Measurements from ENCODE around the gene FAT3. TPM values are rescaled to one million over a fixed set of nuclear protein-coding genes. Genes with fewer than 3 reads are reported as not detected.

FAT3 gene
- total and polyA plus RNA-seq, 2 of the 4 experiments (the other 2 are of a cell fraction), result 0.53 to 2.9 TPM

DNA sequence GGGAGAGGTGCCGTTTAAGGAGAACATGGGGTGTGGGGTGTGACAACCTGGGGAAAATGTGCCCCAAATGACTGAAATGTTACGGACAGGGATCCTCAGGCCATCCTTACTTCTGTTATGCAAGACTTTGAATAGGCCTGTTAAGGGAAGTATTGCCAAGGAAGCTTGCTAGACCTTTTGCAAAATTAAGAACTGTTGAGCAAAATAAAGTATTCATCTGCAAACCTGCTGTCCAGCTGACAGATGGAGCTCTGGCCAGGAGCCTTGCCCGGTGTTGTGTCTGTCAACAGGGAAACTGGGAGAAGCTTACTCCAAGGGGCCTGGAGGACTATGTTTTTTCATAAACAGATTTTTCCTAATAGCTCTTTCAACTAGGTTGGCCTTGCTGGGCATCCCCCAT, 48.0 kb downstream of the FAT3 start:
- dilution Hi-C loops (cut with HindIII; ENCODE audit: low sequenced_read_pairs, unreplicated experiment), result no loop called here
- Histone ChIP-seq H2BK5ac (ENCODE audit: low read depth, low read length, poor library complexity, severe bottlenecking) (no peak overlapping the region), H2AK5ac (ENCODE audit: low read depth, low read length) (no peak overlapping the region), H3K4me2 (ENCODE audit: low read depth, low read length) (no peak overlapping the region), H3K56ac (ENCODE audit: extremely low read depth, insufficient read depth, low read length) (no peak overlapping the region), H3K18ac (ENCODE audit: low read depth, low read length) (no peak overlapping the region), H4K8ac (ENCODE audit: low read depth in 2 of 2, low read length in 2 of 2) (no peak overlapping the region), H2BK20ac (ENCODE audit: low read depth, low read length) (no peak overlapping the region), H4K20me1 (ENCODE audit: insufficient read depth, low read length) (no peaks in the 10 kb centered on the region), H3K27me3 (ENCODE audit: control insufficient read depth, insufficient read depth, low read length) (no peaks in the 10 kb centered on the region), H3K36me3 (ENCODE audit: control insufficient read depth, insufficient read depth, low read length) (no peaks in the 10 kb centered on the region), H3K27ac (ENCODE audit: insufficient read depth, low read length) (no peak overlapping the region), H3K4me3 (ENCODE audit: insufficient read depth, low read depth, low read length) (no peak overlapping the region), H3K4me1 (ENCODE audit: control insufficient read depth, insufficient read depth, low read length) (peaks cover 2% of the 10 kb centered on the region; the same call in 1 of the 2 replicates), H2AFZ (replicated peaks; ENCODE audit: low read length, poor library complexity) (no peak overlapping the region), H2AK9ac (replicated peaks; ENCODE audit: low read depth, low read length, poor library complexity) (no peak overlapping the region), H3K9ac (ENCODE audit: low read depth, low read length) (no peak overlapping the region), H3K79me1 (ENCODE audit: low read depth in 1 of 2, low read length in 2 of 2) (no peaks in the 10 kb centered on the region), H4K91ac (ENCODE audit: insufficient read depth, low read depth, low read length) (no peak overlapping the region), H3K14ac (replicated peaks; ENCODE audit: low read depth, low read length) (no peak overlapping the region), H3K9me3 (ENCODE audit: control insufficient read depth, insufficient read depth, low read length) (no peaks in the 10 kb centered on the region), H2BK15ac (ENCODE audit: low read depth, low read length) (no peak overlapping the region), H2BK120ac (ENCODE audit: low read depth, low read length) (no peak overlapping the region), H3K4ac (ENCODE audit: low read depth, low read length) (no peak overlapping the region), H3K9me1 (ENCODE audit: insufficient read depth, low read length) (0 out of 2 replicates have a peak, but pooled peaks cover 3% of the 10 kb centered on the region), H3K23ac (ENCODE audit: low read depth, low read length) (no peak overlapping the region), H4K5ac (ENCODE audit: low read depth, low read length) (no peak overlapping the region)
- no peak for ATAC-seq (ENCODE audit: low read depth)
- ChIA-PET POLR2A (ENCODE audit: unreplicated experiment) (no interaction called here), CTCF (no interaction called here)
- no CpG with 5 or more reads among the region's 3 CpGs for WGBS, 2 experiments (ENCODE audit: extremely low coverage in 2 of 2, insufficient read length in 1 of 2)
- intact Hi-C loops (cut with micrococcal nuclease), result loop anchor here (10.0 kb wide), 1 partner anchor 58 kb away; no protein-coding TSS in a partner anchor
- BruUV-seq (replicated peaks), result no TSS peak
- TF ChIP-seq FOS (IDR thresholded peaks at IDR 0.05; ENCODE audit: low read depth, low read length), result no peak
- TF ChIP-seq, protein P1, sequence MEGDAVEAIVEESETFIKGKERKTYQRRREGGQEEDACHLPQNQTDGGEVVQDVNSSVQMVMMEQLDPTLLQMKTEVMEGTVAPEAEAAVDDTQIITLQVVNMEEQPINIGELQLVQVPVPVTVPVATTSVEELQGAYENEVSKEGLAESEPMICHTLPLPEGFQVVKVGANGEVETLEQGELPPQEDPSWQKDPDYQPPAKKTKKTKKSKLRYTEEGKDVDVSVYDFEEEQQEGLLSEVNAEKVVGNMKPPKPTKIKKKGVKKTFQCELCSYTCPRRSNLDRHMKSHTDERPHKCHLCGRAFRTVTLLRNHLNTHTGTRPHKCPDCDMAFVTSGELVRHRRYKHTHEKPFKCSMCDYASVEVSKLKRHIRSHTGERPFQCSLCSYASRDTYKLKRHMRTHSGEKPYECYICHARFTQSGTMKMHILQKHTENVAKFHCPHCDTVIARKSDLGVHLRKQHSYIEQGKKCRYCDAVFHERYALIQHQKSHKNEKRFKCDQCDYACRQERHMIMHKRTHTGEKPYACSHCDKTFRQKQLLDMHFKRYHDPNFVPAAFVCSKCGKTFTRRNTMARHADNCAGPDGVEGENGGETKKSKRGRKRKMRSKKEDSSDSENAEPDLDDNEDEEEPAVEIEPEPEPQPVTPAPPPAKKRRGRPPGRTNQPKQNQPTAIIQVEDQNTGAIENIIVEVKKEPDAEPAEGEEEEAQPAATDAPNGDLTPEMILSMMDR (conservative IDR thresholded peaks at IDR 0.05; ENCODE audit: low read depth, low read length), result no peak
- no peak for DNase-seq
- in situ Hi-C loops (cut with MboI; ENCODE audit: low sequenced_read_pairs), result no loop called here

Data from IMR-90 (cell line).